Measurements from ENCODE around the gene METTL13. TPM values are rescaled to one million over a fixed set of nuclear protein-coding genes. Genes with fewer than 3 reads are reported as not detected.

Gene METTL13
- total RNA-seq, result 44.6 and 45.1 TPM in 2 replicates

GRCh38 chr1:171781176-171781875, at the start of gene METTL13:
METTL13 (plus strand) TSS chr1:171781660; CDS start chr1:171781968, 308 bp downstream.
- intact Hi-C loops (cut with micrococcal nuclease), result loop anchor here (1.0 to 10.0 kb wide), 17 partner anchors 13 to 1933 kb away; partner anchors contain the start of genes DNM3, FMO4, GORAB and KLHL20

- intact Hi-C loops (cut with micrococcal nuclease), result no loop called here
Observed at GRCh38 chr1:171736196-171736595, 45.3 kb upstream of the METTL13 start.

- intact Hi-C loops (cut with micrococcal nuclease), result no loop called here
Observed at GRCh38 chr1:171738911-171739310, 42.5 kb upstream of the METTL13 start.

- intact Hi-C loops (cut with micrococcal nuclease), result loop anchor here (5.0 kb wide), 4 partner anchors 162 to 658 kb away; partner anchors contain the start of gene FMO4
Observed at GRCh38 chr1:171739656-171740055, 41.8 kb upstream of the METTL13 start.

GRCh38 chr1:171740356-171740863, 41.0 kb upstream of the METTL13 start:
- intact Hi-C loops (cut with micrococcal nuclease), result loop anchor here (5.0 kb wide), 4 partner anchors 163 to 657 kb away; partner anchors contain the start of gene FMO4

GRCh38 chr1:171740987-171741871, 40.2 kb upstream of the METTL13 start:
- intact Hi-C loops (cut with micrococcal nuclease), result loop anchor here (1.0 to 5.0 kb wide), 8 partner anchors 86 to 1946 kb away; partner anchors contain the start of gene FMO4

GRCh38 chr1:171741872-171742576, 39.4 kb upstream of the METTL13 start, which contains the start of gene VAMP4:
VAMP4 (minus strand) TSS chr1:171742065; CDS start chr1:171738414, 3,651 bp downstream.
- intact Hi-C loops (cut with micrococcal nuclease), result loop anchor here (1.0 to 5.0 kb wide), 15 partner anchors 39 to 1947 kb away; partner anchors contain the start of genes DNM3, FMO4, GORAB and METTL13

GRCh38 chr1:171742577-171742922, 38.9 kb upstream of the METTL13 start:
- intact Hi-C loops (cut with micrococcal nuclease), result loop anchor here (1.0 to 5.0 kb wide), 11 partner anchors 39 to 1852 kb away; partner anchors contain the start of genes DNM3, FMO4, GORAB and METTL13

GRCh38 chr1:171743081-171743870, 38.2 kb upstream of the METTL13 start:
- intact Hi-C loops (cut with micrococcal nuclease), result loop anchor here (2.0 to 5.0 kb wide), 6 partner anchors 166 to 1852 kb away; partner anchors contain the start of genes FMO4 and PIGC

- intact Hi-C loops (cut with micrococcal nuclease), result loop anchor here (5.0 kb wide), 4 partner anchors 168 to 652 kb away; partner anchors contain the start of gene FMO4
Observed at GRCh38 chr1:171744986-171745385, 36.5 kb upstream of the METTL13 start.

- intact Hi-C loops (cut with micrococcal nuclease), result no loop called here
Observed at GRCh38 chr1:171748651-171749050, 32.8 kb upstream of the METTL13 start.

GRCh38 chr1:171751221-171751620, 30.2 kb upstream of the METTL13 start:
- intact Hi-C loops (cut with micrococcal nuclease), result no loop called here

- intact Hi-C loops (cut with micrococcal nuclease), result no loop called here
Observed at GRCh38 chr1:171753182-171753581, 28.3 kb upstream of the METTL13 start.

GRCh38 chr1:171753685-171754352, 27.6 kb upstream of the METTL13 start:
- intact Hi-C loops (cut with micrococcal nuclease), result no loop called here

- intact Hi-C loops (cut with micrococcal nuclease), result no loop called here
Observed at GRCh38 chr1:171754353-171754705, 27.1 kb upstream of the METTL13 start.

GRCh38 chr1:171754971-171755370, 26.5 kb upstream of the METTL13 start:
- intact Hi-C loops (cut with micrococcal nuclease), result no loop called here

- intact Hi-C loops (cut with micrococcal nuclease), result no loop called here
Observed at GRCh38 chr1:171756856-171757255, 24.6 kb upstream of the METTL13 start.

- intact Hi-C loops (cut with micrococcal nuclease), result no loop called here
Observed at GRCh38 chr1:171758011-171758410, 23.4 kb upstream of the METTL13 start.

- intact Hi-C loops (cut with micrococcal nuclease), result no loop called here
Observed at GRCh38 chr1:171762143-171762563, 19.3 kb upstream of the METTL13 start.
